Neural crest cell (in vitro differentiated cells): ENCODE data around the gene METTL22. TPM values are rescaled to one million over a fixed set of nuclear protein-coding genes. Genes with fewer than 3 reads are reported as not detected.

Experiments
- DNase-seq: peaks from one replicate; pipeline ENCODE4 v3.0.0; 2021; ENCODE audit warnings: low read depth, mixed read lengths, low spot score
- H3K27ac Mint-ChIP-seq: one replicate; pipeline ENCODE4 v1.8.0; 2021; ENCODE audit warnings: mild to moderate bottlenecking, mixed read lengths; ENCODE audit not compliant: unreplicated experiment
- H3K27me3 Mint-ChIP-seq: 2 replicates; pipeline ENCODE4 v1.8.0; 2021; ENCODE audit warnings: low read depth, mild to moderate bottlenecking, mixed read lengths
- H3K36me3 Mint-ChIP-seq: 2 replicates; pipeline ENCODE4 v1.8.0; 2021; ENCODE audit warnings: low read depth, mild to moderate bottlenecking, mixed read lengths
- H3K4me1 Mint-ChIP-seq: 2 replicates; pipeline ENCODE4 v1.8.0; 2021; ENCODE audit warnings: mixed read lengths
- H3K4me3 Mint-ChIP-seq: one replicate; pipeline ENCODE4 v1.8.0; 2021; ENCODE audit warnings: mild to moderate bottlenecking, mixed read lengths
- H3K9me3 Mint-ChIP-seq: 2 replicates; pipeline ENCODE4 v1.8.0; 2021; ENCODE audit warnings: mixed read lengths
- total RNA-seq: library from RNA; stranded (reverse); gene quantifications from 2 replicates; pipeline ENCODE4 v1.2.1, GENCODE V29; 2021
- TF ChIP-seq, protein P1 (sequence below): fragments of 200-600 bp; sonication (generic); conservative IDR thresholded peaks from 2 replicates; pipeline ENCODE4 v1.5.0; 2021; ENCODE audit warnings: antibody characterized with exemption, mild to moderate bottlenecking

METTL22 gene
- total RNA-seq, 1 donor from 2014 or later, result 52.0 TPM

DNA sequence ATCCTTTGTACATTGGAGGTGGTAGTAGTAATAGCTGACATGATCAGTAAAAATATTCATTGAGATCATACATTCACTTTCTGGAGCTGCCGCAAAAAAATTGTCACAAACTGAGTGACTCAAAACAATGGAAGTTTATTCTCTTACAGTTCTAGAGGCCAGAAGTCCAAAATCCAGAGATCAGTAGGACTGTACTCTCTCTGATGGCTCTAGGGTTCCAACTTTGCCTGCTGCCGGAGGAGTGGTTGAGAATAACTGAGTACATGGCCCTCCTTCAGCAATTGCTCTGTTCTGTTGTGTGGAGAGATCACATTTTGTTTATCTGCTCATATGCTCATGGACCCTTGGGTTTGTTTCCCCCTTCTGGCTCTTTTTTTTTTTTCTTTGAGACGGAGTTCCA lies 76.5 kb downstream of the METTL22 start:
- no peak overlapping the region for H3K27ac Mint-ChIP-seq

More for the DNA sequence above, 76.5 kb downstream of the METTL22 start:
- no peak overlapping the region for H3K4me3 Mint-ChIP-seq
- DNase-seq, result no peak
- H3K36me3 Mint-ChIP-seq, result peaks cover 3% of the 10 kb centered on the region
- peaks cover 13% of the 10 kb centered on the region for H3K4me1 Mint-ChIP-seq
- H3K27me3 Mint-ChIP-seq, result no peaks in the 10 kb centered on the region
- no peaks in the 10 kb centered on the region for H3K9me3 Mint-ChIP-seq
- TF ChIP-seq, protein P1, sequence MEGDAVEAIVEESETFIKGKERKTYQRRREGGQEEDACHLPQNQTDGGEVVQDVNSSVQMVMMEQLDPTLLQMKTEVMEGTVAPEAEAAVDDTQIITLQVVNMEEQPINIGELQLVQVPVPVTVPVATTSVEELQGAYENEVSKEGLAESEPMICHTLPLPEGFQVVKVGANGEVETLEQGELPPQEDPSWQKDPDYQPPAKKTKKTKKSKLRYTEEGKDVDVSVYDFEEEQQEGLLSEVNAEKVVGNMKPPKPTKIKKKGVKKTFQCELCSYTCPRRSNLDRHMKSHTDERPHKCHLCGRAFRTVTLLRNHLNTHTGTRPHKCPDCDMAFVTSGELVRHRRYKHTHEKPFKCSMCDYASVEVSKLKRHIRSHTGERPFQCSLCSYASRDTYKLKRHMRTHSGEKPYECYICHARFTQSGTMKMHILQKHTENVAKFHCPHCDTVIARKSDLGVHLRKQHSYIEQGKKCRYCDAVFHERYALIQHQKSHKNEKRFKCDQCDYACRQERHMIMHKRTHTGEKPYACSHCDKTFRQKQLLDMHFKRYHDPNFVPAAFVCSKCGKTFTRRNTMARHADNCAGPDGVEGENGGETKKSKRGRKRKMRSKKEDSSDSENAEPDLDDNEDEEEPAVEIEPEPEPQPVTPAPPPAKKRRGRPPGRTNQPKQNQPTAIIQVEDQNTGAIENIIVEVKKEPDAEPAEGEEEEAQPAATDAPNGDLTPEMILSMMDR, result no peak

Other genes with a start within 250 kb of the METTL22 start
- gene TMEM114, start 31.2 kb upstream of the METTL22 start, total RNA-seq, result not detected in 2 replicates
- gene ABAT, start 52.9 kb downstream of the METTL22 start, total RNA-seq, result 35.2 and 36.5 TPM in 2 replicates
- 11.1 and 11.8 TPM in 2 replicates for gene TMEM186, start 175.9 kb downstream of the METTL22 start, total RNA-seq
- gene PMM2, start 176.1 kb downstream of the METTL22 start, total RNA-seq, result 20.8 and 21.5 TPM in 2 replicates
- gene CARHSP1, start 247.3 kb downstream of the METTL22 start, total RNA-seq, result 147 and 152 TPM in 2 replicates